GM12878 (cell line): ENCODE data around the gene TSPYL4. TPM values are rescaled to one million over a fixed set of nuclear protein-coding genes. Genes with fewer than 3 reads are reported as not detected.

Source experiments
- ATAC-seq: fragments of 200-7000 bp; cut with Tn5 transposase; 3 replicates; pipeline ENCODE4 v1.9.1; 2020; ENCODE audit warnings: mild to moderate bottlenecking, moderate library complexity
- BruUV-seq: library from RNA; stranded (reverse); fragments of 400-500 nt; replicated peaks from 2 replicates; lab custom pipeline; 2021; lab: Mats Ljungman, UMichigan
- CTCF ChIA-PET: fragments of 300-600 bp; sonication (Branson Sonifier 250); formaldehyde crosslinking; extraction: SDS; loops from one replicate; lab custom pipeline; 2021; ENCODE audit warnings: inconsistent platforms; lab: Yijun Ruan, JAX
- POLR2A ChIA-PET: fragments of 350-600 bp; formaldehyde crosslinking; extraction: SDS; loops from one replicate; lab custom pipeline; 2021; ENCODE audit warnings: inconsistent platforms; lab: Charles Lee
- RAD21 ChIA-PET: fragments of 300-600 bp; sonication (Branson Sonifier 250); formaldehyde crosslinking; loops from one replicate; lab custom pipeline; 2023; ENCODE audit warnings: antibody characterized with exemption; ENCODE audit not compliant: unreplicated experiment; lab: Charles Lee
- SMC1A ChIA-PET: fragments of 300-600 bp; sonication (Branson Sonifier 250); formaldehyde crosslinking; loops from one replicate; lab custom pipeline; 2023; ENCODE audit not compliant: unreplicated experiment, uncharacterized antibody; lab: Charles Lee
- DNase-seq: peaks from one replicate; pipeline ENCODE4 v3.0.0-alpha.2; 2011; ENCODE audit warnings: low read depth, low spot score
- FAIRE-seq: peaks from 3 replicates; lab custom pipeline; 2011; peaks lifted over from hg19 to GRCh38; lab: Jason Lieb, UNC
- H2AFZ ChIP-seq: 2 replicates; pipeline ENCODE4 v1.6.0; 2011; ENCODE audit warnings: low read depth, low read length, control low read depth; ENCODE audit not compliant: control insufficient read depth
- H3K27ac ChIP-seq: 2 replicates; pipeline ENCODE4 v1.5.1; 2011; ENCODE audit warnings: control low read depth; ENCODE audit not compliant: control insufficient read depth, insufficient read depth
- H3K27me3 ChIP-seq, 2 experiments: replicated peaks in 1 of 2; 2 replicates each; pipeline versions ENCODE4 v1.6.0 to v1.6.1; 2011; ENCODE audit warnings: low read length in 1 of 2; ENCODE audit not compliant: control insufficient read depth in 2 of 2, insufficient read depth in 2 of 2
- H3K36me3 ChIP-seq, 2 experiments: 2 replicates each; pipeline ENCODE4 v1.5.1; 2011; ENCODE audit warnings: low read length in 1 of 2; ENCODE audit not compliant: control insufficient read depth in 2 of 2, insufficient read depth in 2 of 2
- H3K4me1 ChIP-seq: 2 replicates; pipeline ENCODE4 v1.6.1; 2011; ENCODE audit warnings: mild to moderate bottlenecking, low read length, moderate library complexity, mixed read lengths; ENCODE audit not compliant: control insufficient read depth, insufficient read depth
- H3K4me2 ChIP-seq: 2 replicates; pipeline ENCODE4 v1.6.0; 2011; ENCODE audit warnings: control low read depth; ENCODE audit not compliant: control insufficient read depth, insufficient read depth
- H3K4me3 ChIP-seq: fragments of 200-600 bp; sonication (generic); 2 replicates; pipeline ENCODE4 v1.5.1; 2016
- H3K79me2 ChIP-seq: 2 replicates; pipeline ENCODE4 v1.6.0; 2011; ENCODE audit warnings: low read length; ENCODE audit not compliant: control insufficient read depth, insufficient read depth
- H3K9ac ChIP-seq: 2 replicates; pipeline ENCODE4 v1.8.0; 2011; ENCODE audit warnings: low read length, control low read depth, mixed read lengths; ENCODE audit not compliant: control insufficient read depth, insufficient read depth
- H3K9me3 ChIP-seq: replicated peaks from 3 replicates; pipeline ENCODE4 v1.5.1; 2011; ENCODE audit warnings: mild to moderate bottlenecking, low read length; ENCODE audit not compliant: control insufficient read depth, insufficient read depth
- H4K20me1 ChIP-seq: 2 replicates; pipeline ENCODE4 v1.6.0; 2011; ENCODE audit not compliant: control insufficient read depth, insufficient read depth
- CBX5 ChIP-seq: sonication (generic); IDR thresholded peaks from 2 replicates; pipeline ENCODE4 v1.6.1; 2016; ENCODE audit warnings: low read depth, moderate library complexity, mild to moderate bottlenecking, inconsistent platforms
- CHD1 ChIP-seq: IDR thresholded peaks from 2 replicates; pipeline ENCODE4 v1.6.1; 2012; ENCODE audit warnings: low read depth, low read length, improper control_type of control experiment
- EED ChIP-seq: sonication (generic); IDR thresholded peaks from 2 replicates; pipeline ENCODE4 v1.6.1; 2016; ENCODE audit warnings: antibody characterized with exemption, low read depth
- ESRRA ChIP-seq: IDR thresholded peaks from 2 replicates; pipeline ENCODE4 v1.6.1; 2012; ENCODE audit warnings: mild to moderate bottlenecking, low read length, improper control_type of control experiment
- JUND ChIP-seq: IDR thresholded peaks from 2 replicates; pipeline ENCODE4 v1.6.1; 2012; ENCODE audit warnings: low read depth, mild to moderate bottlenecking, low read length, improper control_type of control experiment, moderate library complexity
- KAT2A ChIP-seq: conservative IDR thresholded peaks from 2 replicates; pipeline ENCODE4 v1.6.1; 2011; ENCODE audit warnings: low read depth, low read length; ENCODE audit not compliant: control insufficient read depth
- RB1 ChIP-seq: fragments of 450-650 bp; formaldehyde crosslinking; IDR thresholded peaks from 2 replicates; pipeline ENCODE4 v1.6.1; 2017; ENCODE audit warnings: mild to moderate bottlenecking, borderline replicate concordance
- RCOR1 ChIP-seq: conservative IDR thresholded peaks from 2 replicates; pipeline ENCODE4 v1.6.1; 2012; ENCODE audit warnings: low read depth, low read length, improper control_type of control experiment
- RELA ChIP-seq: fragments of 450-650 bp; IDR thresholded peaks from 2 replicates; pipeline ENCODE4 v1.8.0; 2014; ENCODE audit warnings: borderline replicate concordance; ENCODE audit not compliant: partially characterized antibody
- RUNX3 ChIP-seq: IDR thresholded peaks from 2 replicates; pipeline ENCODE4 v1.6.1; 2012; ENCODE audit warnings: low read length, inconsistent platforms
- SKIL ChIP-seq: fragments of 450-650 bp; IDR thresholded peaks from 2 replicates; pipeline ENCODE4 v1.6.1; 2017; ENCODE audit warnings: mild to moderate bottlenecking, low read depth, inconsistent platforms; ENCODE audit not compliant: poor library complexity, severe bottlenecking
- SREBF2 ChIP-seq: IDR thresholded peaks from 2 replicates; pipeline ENCODE4 v1.6.1; 2012; ENCODE audit warnings: mild to moderate bottlenecking, low read length
- SUZ12 ChIP-seq: fragments of 200-600 bp; sonication (generic); IDR thresholded peaks from one replicate; pipeline ENCODE4 v1.6.1; 2018; ENCODE audit warnings: antibody characterized with exemption, mild to moderate bottlenecking; ENCODE audit not compliant: unreplicated experiment
- WGBS: methylation state at CpG from one replicate; pipeline ENCODE4 v1.1.6; 2016; ENCODE audit warnings: low lambda C conversion rate; ENCODE audit not compliant: insufficient replicate concordance, insufficient coverage; ENCODE audit errors: missing lambda C conversion rate; 5-methylcytosine and 5-hydroxymethylcytosine counted together
- in situ Hi-C: fragments of 300-500 bp; cut with MboI; formaldehyde crosslinking; loops from 9 replicates; pipeline ENCODE4 v1.14.3; 2018; ENCODE audit warnings: mixed read lengths
- intact Hi-C: fragments of 100-400 bp; cut with micrococcal nuclease; formaldehyde crosslinking; loops from one replicate; pipeline ENCODE4 v1.14.2; 2022; ENCODE audit not compliant: unreplicated experiment
- polyA plus RNA-seq, 11 experiments: library from polyadenylated mRNA; depleted of rRNA in 4 of 11; unstranded in 6 of 11; stranded (reverse) in 5 of 11; fragments of >200 nt; fragmentation: Nextera tagmentation in 4 of 11; fragmentation: Illumina TruSeq in 1 of 11; extraction: Ambion mirVana in 4 of 11; extraction: Trizol in 1 of 11; gene quantifications; 1 replicate in 1 of 11; 2 replicates in 10 of 11; pipeline versions ENCODE4 v1.2.1 to v1.2.3, GENCODE V29; 2011 to 2016; ENCODE audit warnings: inconsistent platforms in 2 of 11, missing spikeins in 2 of 11, low read depth in 1 of 11
- total RNA-seq, 4 experiments: library from RNA; depleted of rRNA in 3 of 4; stranded (reverse); fragments of >200 nt in 3 of 4; fragmentation: Illumina TruSeq in 1 of 4; extraction: Trizol in 1 of 4; gene quantifications; 2 replicates each; pipeline versions ENCODE4 v1.2.1 to v1.2.3, GENCODE V29; 2013 to 2021
- TF ChIP-seq, protein P1 (sequence below): fragments of 450-650 bp; IDR thresholded peaks from 2 replicates; pipeline ENCODE4 v1.6.1; 2016; ENCODE audit warnings: mild to moderate bottlenecking

TSPYL4 gene
- total and polyA plus RNA-seq, 10 of the 15 experiments (the other 5 are each of a cell fraction or from before 2014, with no cell fraction given), result 1.5 to 27.6 (median 20.0) TPM

GRCh38 chr6:116263353-116263752 lies 9.5 kb upstream of the TSPYL4 start:
- no TSS peak for BruUV-seq
- POLR2A ChIA-PET, result interaction anchor here (0.5 kb wide), 1 partner anchor 14 kb away, joined by 8 read pairs; no protein-coding TSS in a partner anchor

GRCh38 chr6:116258520-116258919 lies 4.6 kb upstream of the TSPYL4 start:
- ATAC-seq (no peak), FAIRE-seq (no peak), DNase-seq (no peak)
- in situ Hi-C loops (no loop called here), intact Hi-C loops (loop anchor here (10.0 kb wide), 1 partner anchor 244 kb away; no protein-coding TSS in a partner anchor)
- no TSS peak for BruUV-seq
- Histone ChIP-seq H3K4me2 (no peak overlapping the region), H3K27ac (no peak overlapping the region), H2AFZ (no peak overlapping the region), H4K20me1 (no peaks in the 10 kb centered on the region), H3K9ac (no peak overlapping the region), H3K4me3 (no peak overlapping the region), H3K9me3 (peaks cover 2% of the 10 kb centered on the region; the same call in 2 of the 3 replicates), H3K27me3 (no peaks in the 10 kb centered on the region), H3K79me2 (peaks cover 13% of the 10 kb centered on the region), H3K4me1 (0 out of 2 replicates have a peak, but pooled peaks cover 5% of the 10 kb centered on the region), H3K36me3 (no peaks in the 10 kb centered on the region)
- ChIA-PET CTCF (interaction anchor here (0.9 to 2.2 kb wide), 5 partner anchors 8 to 303 kb away, joined by 3 to 15 read pairs (median 4); no protein-coding TSS in a partner anchor), SMC1A (no interaction called here), POLR2A (interaction anchor here (0.7 kb wide), 1 partner anchor 148 kb away, joined by 5 read pairs; no protein-coding TSS in a partner anchor), RAD21 (interaction anchor here (1.4 kb wide), 1 partner anchor 10 kb away, joined by 4 read pairs; no protein-coding TSS in a partner anchor)
- WGBS, result 98% methylated on average over 18 of the region's 18 CpGs
- TF ChIP-seq RB1 (no peak), SUZ12 (no peak), SREBF2 (no peak), RUNX3 (no peak), ESRRA (no peak), RCOR1 (no peak), SKIL (no peak), KAT2A (no peak), RELA (no peak), EED (no peak), JUND (no peak)
- TF ChIP-seq, protein P1, sequence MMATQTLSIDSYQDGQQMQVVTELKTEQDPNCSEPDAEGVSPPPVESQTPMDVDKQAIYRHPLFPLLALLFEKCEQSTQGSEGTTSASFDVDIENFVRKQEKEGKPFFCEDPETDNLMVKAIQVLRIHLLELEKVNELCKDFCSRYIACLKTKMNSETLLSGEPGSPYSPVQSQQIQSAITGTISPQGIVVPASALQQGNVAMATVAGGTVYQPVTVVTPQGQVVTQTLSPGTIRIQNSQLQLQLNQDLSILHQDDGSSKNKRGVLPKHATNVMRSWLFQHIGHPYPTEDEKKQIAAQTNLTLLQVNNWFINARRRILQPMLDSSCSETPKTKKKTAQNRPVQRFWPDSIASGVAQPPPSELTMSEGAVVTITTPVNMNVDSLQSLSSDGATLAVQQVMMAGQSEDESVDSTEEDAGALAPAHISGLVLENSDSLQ, result no peak

More at GRCh38 chr6:116263353-116263752, 9.5 kb upstream of the TSPYL4 start:
- no peak overlapping the region for H2AFZ ChIP-seq
- no peak overlapping the region for H3K9ac ChIP-seq
- SMC1A ChIA-PET, result no interaction called here
- H3K27ac ChIP-seq, result no peak overlapping the region
- RAD21 ChIA-PET, result no interaction called here
- FAIRE-seq, result no peak
- intact Hi-C loops, result no loop called here
- peaks cover 1 to 2% of the 10 kb centered on the region in 2 experiments; a peak in 2 of 4 replicates for H3K36me3 ChIP-seq
- no peaks in the 10 kb centered on the region for H4K20me1 ChIP-seq
- H3K27me3 ChIP-seq, result no peaks in the 10 kb centered on the region
- H3K4me3 ChIP-seq, result no peak overlapping the region
- CTCF ChIA-PET, result interaction anchor here (1.4 to 2.0 kb wide), 3 partner anchors 12 to 298 kb away, joined by 3 to 6 read pairs (median 5); no protein-coding TSS in a partner anchor
- H3K79me2 ChIP-seq, result no peaks in the 10 kb centered on the region
- no peak for DNase-seq
- 93% methylated on average over 1 of the region's 1 CpG for WGBS
- peaks cover 2% of the 10 kb centered on the region; the same call in 2 of the 3 replicates for H3K9me3 ChIP-seq
- no peaks in the 10 kb centered on the region for H3K4me1 ChIP-seq
- no peak overlapping the region for H3K4me2 ChIP-seq
- no peak for ATAC-seq
- TF ChIP-seq CHD1, result no peak
- TF ChIP-seq CBX5, result peak; percentile 53; the same call in 1 of the 2 replicates
- TF ChIP-seq, all 136 proteins: peak for 1
- in situ Hi-C loops, result no loop called here
